Epithelial cell of proximal tubule (primary cell): ENCODE results near the gene SAMD8. TPM values are rescaled to one million over a fixed set of nuclear protein-coding genes. Genes with fewer than 3 reads are reported as not detected.
"Not testable (repeated sequence)": the region's sequence is repeated elsewhere in the genome, so short reads cannot be mapped to it uniquely, and the experiment has no call there.

Experiments
- DNase-seq: peaks from one replicate; pipeline ENCODE4 v3.0.0-alpha.2; 2011; ENCODE audit warnings: low read depth
- H3K4me3 ChIP-seq: 2 replicates; pipeline ENCODE4 v1.5.1; 2011; ENCODE audit warnings: low read depth, mild to moderate bottlenecking, low read length
- CTCF ChIP-seq: conservative IDR thresholded peaks from 2 replicates; pipeline ENCODE4 v1.5.1; 2012; ENCODE audit warnings: low read depth, mild to moderate bottlenecking, low read length
- total RNA-seq: library from RNA; depleted of rRNA; stranded (reverse); fragments of >200 nt; gene quantifications from 2 replicates; pipeline ENCODE4 v1.2.3, GENCODE V29; 2015

Gene SAMD8
- total RNA-seq, 1 donor from 2014 or later = 11.3 TPM

DNA sequence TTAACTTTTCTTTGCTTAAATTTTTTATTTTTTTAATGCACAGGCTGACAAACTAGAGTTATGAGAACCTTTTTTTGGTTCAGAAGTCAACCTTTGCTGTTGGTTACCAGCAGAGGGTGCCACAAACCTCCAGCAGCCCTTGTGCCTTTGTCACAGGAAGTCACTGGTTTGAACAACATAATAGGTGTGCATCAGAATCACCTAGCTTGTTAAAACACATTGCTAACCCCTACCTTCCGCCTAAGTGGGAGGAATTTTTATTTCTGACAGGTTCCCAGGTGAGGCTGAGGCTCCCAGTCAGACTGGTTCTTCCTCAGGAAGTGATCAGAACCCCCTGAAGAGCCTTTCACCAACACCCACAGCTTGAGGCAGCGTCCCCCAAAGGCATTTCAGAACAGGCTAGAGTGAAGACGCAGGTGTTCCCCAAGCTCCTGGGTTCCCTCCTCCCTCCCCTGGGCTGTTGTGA lies 76.5 kb downstream of the SAMD8 start:
- peak; percentile 91 for TF ChIP-seq CTCF
- H3K4me3 ChIP-seq = no peak overlapping the region
- no peak for DNase-seq

GRCh38 chr10:75188522-75188921 lies 77.1 kb downstream of the SAMD8 start:
- DNase-seq, H3K4me3 ChIP-seq: not testable (repeated sequence)

- DNase-seq = no peak
- no peak overlapping the region for H3K4me3 ChIP-seq
- no peak for TF ChIP-seq CTCF
Observed at GRCh38 chr10:75189266-75190096, 78.0 kb downstream of the SAMD8 start.

GRCh38 chr10:75191821-75192568 lies 80.5 kb downstream of the SAMD8 start:
- no peak for DNase-seq
- TF ChIP-seq CTCF = no peak
- no peak overlapping the region for H3K4me3 ChIP-seq

- not testable (repeated sequence) for H3K4me3 ChIP-seq, DNase-seq
Observed at GRCh38 chr10:75194625-75195024, 83.2 kb downstream of the SAMD8 start.

DNA sequence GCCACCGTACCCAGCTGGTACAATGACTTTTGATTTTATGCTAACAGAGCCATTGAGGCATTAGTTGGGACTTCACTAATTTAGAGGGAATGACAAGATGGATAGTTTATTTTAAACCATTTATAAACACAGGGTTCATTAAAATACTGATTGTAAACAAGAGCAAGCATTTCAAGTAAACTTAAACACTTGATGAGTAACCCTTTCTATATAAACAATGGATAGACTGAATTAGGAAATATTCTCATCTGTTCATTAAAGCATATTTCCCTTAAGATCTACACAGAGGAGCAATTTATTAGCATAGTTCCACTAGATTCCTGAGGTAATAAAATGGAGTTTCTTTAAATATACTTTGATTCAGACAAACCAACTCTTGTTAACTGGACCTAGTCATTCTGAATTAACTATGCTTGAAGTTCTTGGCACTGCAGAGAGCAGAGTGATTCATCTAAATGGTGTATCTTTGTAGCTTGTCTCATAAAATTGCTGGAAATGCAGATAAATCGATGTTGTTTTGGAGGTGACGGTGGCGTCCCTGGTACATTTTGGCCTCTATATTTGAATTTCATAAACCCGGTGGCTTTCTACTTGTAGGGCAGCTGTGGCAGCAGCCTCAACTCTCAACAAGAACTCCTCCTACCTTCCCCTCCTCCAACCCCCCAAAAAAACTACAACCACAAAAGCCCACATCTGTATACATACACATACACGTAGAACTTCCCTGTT lies 83.7 kb downstream of the SAMD8 start:
- no peak for TF ChIP-seq CTCF
- DNase-seq = no peak
- H3K4me3 ChIP-seq = no peak overlapping the region

- DNase-seq = no peak
- no peak overlapping the region for H3K4me3 ChIP-seq
- no peak for TF ChIP-seq CTCF
Observed at GRCh38 chr10:75197066-75197465, 85.6 kb downstream of the SAMD8 start.
